MM.1S (cell line): ENCODE data around the gene NRN1L.

Source experiments
- CTCF ChIP-seq: fragments of 300-600 bp; sonication (generic); IDR thresholded peaks from 2 replicates; pipeline ENCODE4 v1.5.1; 2016; ENCODE audit warnings: antibody characterized with exemption, low read length, mixed read lengths
- EZH2 ChIP-seq: fragments of 300-600 bp; sonication (generic); optimal IDR thresholded peaks from 2 replicates; pipeline ENCODE3; 2017; ENCODE audit warnings: low read depth, mild to moderate bottlenecking, antibody characterized with exemption, low read length, mixed read lengths
- EZH2phosphoT487 ChIP-seq: fragments of 300-600 bp; sonication (generic); IDR thresholded peaks from 2 replicates; pipeline ENCODE4 v1.6.1; 2018; ENCODE audit warnings: antibody characterized with exemption, low read length

- no peak for TF ChIP-seq CTCF
- no peak for TF ChIP-seq EZH2
- TF ChIP-seq EZH2phosphoT487 = no peak
These were observed 45.5 kb downstream of the NRN1L start for GRCh38 chr16:67930191-67930590.
